Testis (tissue), 2 donors: ENCODE results near the gene FZD1.

ENCODE experiments used
- CTCF ChIP-seq, 3 experiments: fragments of 450-650 bp in 2 of 3; fragments of 200-600 bp in 1 of 3; sonication (generic) in 1 of 3; IDR thresholded peaks; one replicate each; pipeline ENCODE4 v1.5.1; 2016 to 2019; ENCODE audit warnings: antibody characterized with exemption in 3 of 3, mild to moderate bottlenecking in 2 of 3, moderate library complexity in 1 of 3
- POLR2A ChIP-seq: fragments of 450-650 bp; IDR thresholded peaks from one replicate; pipeline ENCODE4 v1.6.1; 2017; ENCODE audit warnings: antibody characterized with exemption, mild to moderate bottlenecking, moderate library complexity

- TF ChIP-seq CTCF (IDR thresholded peaks at IDR 0.05) = no peak
- no peak for TF ChIP-seq POLR2A
Observed at GRCh38 chr7:91314591-91315323, 50.5 kb downstream of the FZD1 start.
